Measurements from ENCODE around the gene FBXO2.
"Not testable (repeated sequence)": the region's sequence is repeated elsewhere in the genome, so short reads cannot be mapped to it uniquely, and the experiment has no call there.

FBXO2 gene

GRCh38 chr1:11611638-11612327 lies 42.4 kb downstream of the FBXO2 start:
- H3K27ac Mint-ChIP-seq, result no peak overlapping the region
- H3K4me3 Mint-ChIP-seq, result no peak overlapping the region
- H3K36me3 Mint-ChIP-seq (ENCODE audit: low read depth), result no peaks in the 10 kb centered on the region
- H3K4me1 Mint-ChIP-seq, result peaks cover 6% of the 10 kb centered on the region
- no peak for DNase-seq
- H3K9me3 Mint-ChIP-seq, result peaks cover 18% of the 10 kb centered on the region
- TF ChIP-seq CTCF (IDR thresholded peaks at IDR 0.05), result no peak
- H3K27me3 Mint-ChIP-seq (ENCODE audit: low read depth, poor library complexity), result peaks cover 35% of the 10 kb centered on the region

GRCh38 chr1:11610629-11611180 lies 43.5 kb downstream of the FBXO2 start:
- Mint-ChIP-seq H3K4me1 (peaks cover 6% of the 10 kb centered on the region), H3K9me3 (peaks cover 29% of the 10 kb centered on the region), H3K27ac (no peak overlapping the region), H3K36me3 (ENCODE audit: low read depth) (no peaks in the 10 kb centered on the region), H3K4me3 (no peak overlapping the region), H3K27me3 (ENCODE audit: low read depth, poor library complexity) (peaks cover 38% of the 10 kb centered on the region)
- DNase-seq, result no peak
- no peak for TF ChIP-seq CTCF (IDR thresholded peaks at IDR 0.05)

GRCh38 chr1:11609378-11609777 lies 44.9 kb downstream of the FBXO2 start:
- not testable (repeated sequence) for H3K27ac Mint-ChIP-seq; H3K36me3 Mint-ChIP-seq (ENCODE audit: low read depth); DNase-seq; H3K4me3 Mint-ChIP-seq; H3K4me1 Mint-ChIP-seq
- peaks cover 31% of the 10 kb centered on the region for H3K9me3 Mint-ChIP-seq
- peaks cover 34% of the 10 kb centered on the region for H3K27me3 Mint-ChIP-seq (ENCODE audit: low read depth, poor library complexity)

GRCh38 chr1:11608596-11609130 lies 45.6 kb downstream of the FBXO2 start:
- not testable (repeated sequence) for H3K36me3 Mint-ChIP-seq (ENCODE audit: low read depth); DNase-seq; H3K4me1 Mint-ChIP-seq; H3K4me3 Mint-ChIP-seq; H3K27ac Mint-ChIP-seq
- H3K27me3 Mint-ChIP-seq (ENCODE audit: low read depth, poor library complexity), result peaks cover 36% of the 10 kb centered on the region
- H3K9me3 Mint-ChIP-seq, result peaks cover 31% of the 10 kb centered on the region

- Mint-ChIP-seq H3K27ac (no peak overlapping the region), H3K36me3 (ENCODE audit: low read depth) (no peaks in the 10 kb centered on the region), H3K9me3 (peaks cover 31% of the 10 kb centered on the region), H3K4me3 (no peak overlapping the region), H3K27me3 (ENCODE audit: low read depth, poor library complexity) (peaks cover 33% of the 10 kb centered on the region), H3K4me1 (peaks cover 9% of the 10 kb centered on the region)
- DNase-seq, result no peak
- no peak for TF ChIP-seq CTCF (IDR thresholded peaks at IDR 0.05)
These were observed 47.5 kb downstream of the FBXO2 start for GRCh38 chr1:11606775-11607174.

- H3K27me3 Mint-ChIP-seq (ENCODE audit: low read depth, poor library complexity), result peaks cover 31% of the 10 kb centered on the region
- H3K36me3 Mint-ChIP-seq (ENCODE audit: low read depth), result no peaks in the 10 kb centered on the region
- no peak overlapping the region for H3K4me3 Mint-ChIP-seq
- peaks cover 3% of the 10 kb centered on the region for H3K4me1 Mint-ChIP-seq
- no peak for DNase-seq
- no peak overlapping the region for H3K27ac Mint-ChIP-seq
- peaks cover 22% of the 10 kb centered on the region for H3K9me3 Mint-ChIP-seq
- TF ChIP-seq CTCF (IDR thresholded peaks at IDR 0.05), result no peak
These were observed 51.2 kb downstream of the FBXO2 start for GRCh38 chr1:11602981-11603380.

GRCh38 chr1:11602424-11602823 lies 51.8 kb downstream of the FBXO2 start:
- TF ChIP-seq CTCF (IDR thresholded peaks at IDR 0.05), result no peak
- no peak for DNase-seq
- H3K36me3 Mint-ChIP-seq (ENCODE audit: low read depth), result no peaks in the 10 kb centered on the region

More at GRCh38 chr1:11602424-11602823, 51.8 kb downstream of the FBXO2 start:
- H3K27me3 Mint-ChIP-seq (ENCODE audit: low read depth, poor library complexity), result peaks cover 31% of the 10 kb centered on the region
- H3K9me3 Mint-ChIP-seq, result peaks cover 16% of the 10 kb centered on the region
- H3K4me3 Mint-ChIP-seq, result no peak overlapping the region
- no peak overlapping the region for H3K27ac Mint-ChIP-seq
- peaks cover 3% of the 10 kb centered on the region for H3K4me1 Mint-ChIP-seq

Data from nephron progenitor cell (in vitro differentiated cells).